ENCODE results near the gene BRAT1.

Gene BRAT1

GRCh38 chr7:2508327-2509215, 46.8 kb downstream of the BRAT1 start:
- Histone ChIP-seq H3K9me3 (no peaks in the 10 kb centered on the region), H3K27me3 (peaks cover 44% of the 10 kb centered on the region), H3K27ac (no peak overlapping the region), H3K4me3 (ENCODE audit: low read depth in 1 of 2, low read length in 1 of 2) (peak overlapping the region in 1 of 2 experiments; percentile 4), H3K4me1 (ENCODE audit: control insufficient read depth in 1 of 2, insufficient read depth in 1 of 2, low read depth in 1 of 2, low read length in 1 of 2) (peaks cover 35 to 45% of the 10 kb centered on the region in 2 experiments), H3K36me3 (no peaks in the 10 kb centered on the region)
- TF ChIP-seq, protein P1, sequence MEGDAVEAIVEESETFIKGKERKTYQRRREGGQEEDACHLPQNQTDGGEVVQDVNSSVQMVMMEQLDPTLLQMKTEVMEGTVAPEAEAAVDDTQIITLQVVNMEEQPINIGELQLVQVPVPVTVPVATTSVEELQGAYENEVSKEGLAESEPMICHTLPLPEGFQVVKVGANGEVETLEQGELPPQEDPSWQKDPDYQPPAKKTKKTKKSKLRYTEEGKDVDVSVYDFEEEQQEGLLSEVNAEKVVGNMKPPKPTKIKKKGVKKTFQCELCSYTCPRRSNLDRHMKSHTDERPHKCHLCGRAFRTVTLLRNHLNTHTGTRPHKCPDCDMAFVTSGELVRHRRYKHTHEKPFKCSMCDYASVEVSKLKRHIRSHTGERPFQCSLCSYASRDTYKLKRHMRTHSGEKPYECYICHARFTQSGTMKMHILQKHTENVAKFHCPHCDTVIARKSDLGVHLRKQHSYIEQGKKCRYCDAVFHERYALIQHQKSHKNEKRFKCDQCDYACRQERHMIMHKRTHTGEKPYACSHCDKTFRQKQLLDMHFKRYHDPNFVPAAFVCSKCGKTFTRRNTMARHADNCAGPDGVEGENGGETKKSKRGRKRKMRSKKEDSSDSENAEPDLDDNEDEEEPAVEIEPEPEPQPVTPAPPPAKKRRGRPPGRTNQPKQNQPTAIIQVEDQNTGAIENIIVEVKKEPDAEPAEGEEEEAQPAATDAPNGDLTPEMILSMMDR (IDR thresholded peaks at IDR 0.05): no peak

- Histone ChIP-seq H3K27ac (no peak overlapping the region), H3K9me3 (no peaks in the 10 kb centered on the region), H3K36me3 (no peaks in the 10 kb centered on the region), H3K4me1 (ENCODE audit: control insufficient read depth in 1 of 2, insufficient read depth in 1 of 2, low read depth in 1 of 2, low read length in 1 of 2) (peaks cover 35 to 45% of the 10 kb centered on the region in 2 experiments), H3K27me3 (peaks cover 44% of the 10 kb centered on the region), H3K4me3 (ENCODE audit: low read depth in 1 of 2, low read length in 1 of 2) (no peak overlapping the region)
- TF ChIP-seq, protein P1 (IDR thresholded peaks at IDR 0.05): no peak
These were observed 47.4 kb downstream of the BRAT1 start for GRCh38 chr7:2507917-2508306.

- H3K4me1 ChIP-seq (ENCODE audit: control insufficient read depth in 1 of 2, insufficient read depth in 1 of 2, low read depth in 1 of 2, low read length in 1 of 2): peaks cover 33 to 43% of the 10 kb centered on the region in 2 experiments
- H3K36me3 ChIP-seq: no peaks in the 10 kb centered on the region
- H3K27me3 ChIP-seq: peaks cover 44% of the 10 kb centered on the region
- TF ChIP-seq, protein P1 (IDR thresholded peaks at IDR 0.05): no peak
- H3K4me3 ChIP-seq (ENCODE audit: low read depth in 1 of 2, low read length in 1 of 2): no peak overlapping the region
- H3K27ac ChIP-seq: no peak overlapping the region
- H3K9me3 ChIP-seq: no peaks in the 10 kb centered on the region
These were observed 48.0 kb downstream of the BRAT1 start for GRCh38 chr7:2507208-2507916.

- no peaks in the 10 kb centered on the region for H3K9me3 ChIP-seq
- TF ChIP-seq, protein P1 (IDR thresholded peaks at IDR 0.05): no peak
- H3K4me3 ChIP-seq (ENCODE audit: low read depth in 1 of 2, low read length in 1 of 2): no peak overlapping the region
- no peak overlapping the region for H3K27ac ChIP-seq
- no peaks in the 10 kb centered on the region for H3K36me3 ChIP-seq
- peaks cover 13 to 24% of the 10 kb centered on the region in 2 experiments for H3K4me1 ChIP-seq (ENCODE audit: control insufficient read depth in 1 of 2, insufficient read depth in 1 of 2, low read depth in 1 of 2, low read length in 1 of 2)
- peaks cover 38% of the 10 kb centered on the region for H3K27me3 ChIP-seq
These were observed 49.9 kb downstream of the BRAT1 start for GRCh38 chr7:2505401-2505800.

DNA sequence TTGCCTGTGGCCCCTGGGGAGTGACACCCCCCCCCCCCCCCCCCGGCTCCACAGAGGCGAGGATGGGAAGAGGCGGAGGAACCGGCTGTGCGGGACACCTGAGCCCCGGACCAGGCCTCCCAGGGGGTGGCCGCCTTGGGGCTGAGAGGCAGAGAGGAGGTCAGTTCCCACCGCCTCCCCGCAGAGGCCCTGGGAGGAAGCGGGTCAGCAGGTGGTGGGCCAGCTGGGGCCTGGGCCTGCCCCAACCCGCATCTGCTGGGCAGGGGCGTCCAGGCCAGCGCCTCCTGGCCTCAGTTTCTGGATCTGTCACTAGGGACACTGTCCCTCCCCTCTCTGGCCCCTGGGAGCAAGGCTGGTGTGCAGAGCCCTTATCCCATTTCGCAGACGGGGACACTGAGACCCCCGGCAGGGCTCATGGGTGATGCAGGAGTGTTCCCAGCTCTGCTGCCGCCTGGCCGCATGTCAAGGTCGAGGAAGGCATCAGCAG, 50.4 kb downstream of the BRAT1 start:
- H3K27me3 ChIP-seq: peaks cover 34% of the 10 kb centered on the region
- TF ChIP-seq, protein P1 (IDR thresholded peaks at IDR 0.05): no peak
- no peaks in the 10 kb centered on the region for H3K36me3 ChIP-seq
- peaks cover 12 to 19% of the 10 kb centered on the region in 2 experiments for H3K4me1 ChIP-seq (ENCODE audit: control insufficient read depth in 1 of 2, insufficient read depth in 1 of 2, low read depth in 1 of 2, low read length in 1 of 2)
- H3K27ac ChIP-seq: no peak overlapping the region
- H3K4me3 ChIP-seq (ENCODE audit: low read depth in 1 of 2, low read length in 1 of 2): no peak overlapping the region
- H3K9me3 ChIP-seq: no peaks in the 10 kb centered on the region
